HK-2 (cell line): ENCODE data around the gene MAP2.
A peak's percentile ranks its signal among the peaks of the same experiment; 100 is the strongest.

Experiments used
- DNase-seq: peaks from one replicate; pipeline ENCODE4 v3.0.0-alpha.2; 2018; ENCODE audit not compliant: unreplicated experiment

The MAP2 gene

DNA sequence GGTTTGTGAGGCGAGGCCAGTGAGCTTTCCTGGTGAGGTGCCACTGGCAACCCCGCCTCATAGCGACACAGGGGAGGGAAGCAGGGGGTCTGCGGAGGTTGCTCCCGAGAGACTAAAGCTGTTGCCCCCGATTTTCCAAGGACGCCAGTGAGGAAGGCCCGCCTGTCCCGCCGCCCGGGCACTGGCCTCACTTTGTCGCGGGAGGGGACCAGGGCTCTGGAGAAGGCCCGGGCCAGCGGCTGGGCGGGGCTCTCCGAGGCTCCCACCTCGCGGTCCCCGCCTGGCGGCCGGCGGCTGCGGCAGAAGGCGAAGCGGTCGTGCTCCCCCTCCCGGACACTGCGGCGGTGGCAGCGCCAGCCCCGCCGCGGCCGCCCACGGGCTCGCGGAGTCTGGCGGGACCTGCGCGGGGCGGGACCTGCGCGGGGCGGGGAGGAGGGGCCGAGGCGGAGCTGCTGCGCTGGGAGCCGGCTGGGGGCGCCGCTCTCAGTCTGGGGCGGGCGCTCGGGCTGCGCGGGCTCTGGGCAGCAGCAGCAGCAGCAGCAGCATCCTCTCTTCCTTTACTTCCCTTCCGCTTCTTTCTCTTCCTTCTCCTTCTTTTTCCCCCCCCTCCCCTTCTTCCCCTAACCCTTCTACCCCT is at the start of gene MAP2:
TSS of gene MAP2 (plus strand) at position 486 of the 637 bp plus-strand sequence. CDS start 229,124 bp downstream, outside the sequence.
- DNase-seq: peak; percentile 87

DNA sequence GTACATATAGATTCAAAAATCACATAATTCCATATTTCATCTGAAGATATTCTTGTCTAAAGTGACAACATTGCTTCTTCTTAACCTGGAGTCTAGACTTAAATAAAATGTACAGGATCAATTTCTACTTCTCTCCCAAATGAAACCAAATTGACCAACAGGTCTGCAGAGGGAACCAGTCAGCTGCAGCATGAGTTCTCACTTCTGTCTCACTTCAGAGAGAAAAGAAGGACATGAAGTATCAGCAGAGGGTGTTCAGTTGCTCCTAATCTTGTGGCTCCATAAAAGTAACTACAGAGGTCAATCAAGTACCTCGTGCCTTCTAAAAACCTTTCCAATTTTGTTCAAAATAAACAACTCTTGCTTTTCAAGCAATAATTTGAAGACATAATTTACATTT is 47.2 kb upstream of the MAP2 start:
- no peak for DNase-seq

DNA sequence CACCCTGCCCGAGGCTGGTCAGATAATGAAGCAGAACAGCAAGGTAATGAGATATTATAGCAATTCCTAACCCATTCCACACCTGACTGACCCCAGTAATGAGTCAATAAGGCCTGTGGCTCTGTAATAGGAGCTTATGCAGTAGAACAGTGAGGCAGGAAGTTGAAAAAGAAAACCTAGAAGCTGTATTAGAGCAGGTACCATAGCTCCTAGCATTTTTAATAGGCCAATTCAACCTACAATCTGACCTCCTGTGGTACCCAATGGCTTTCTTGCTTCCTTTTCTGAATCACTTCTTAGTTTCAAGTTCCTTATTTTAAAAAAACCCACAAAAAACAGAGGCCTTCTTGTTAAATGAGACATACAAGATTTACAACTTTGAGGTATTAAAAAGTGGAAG is 43.6 kb upstream of the MAP2 start:
- peak; percentile 9 for DNase-seq

DNA sequence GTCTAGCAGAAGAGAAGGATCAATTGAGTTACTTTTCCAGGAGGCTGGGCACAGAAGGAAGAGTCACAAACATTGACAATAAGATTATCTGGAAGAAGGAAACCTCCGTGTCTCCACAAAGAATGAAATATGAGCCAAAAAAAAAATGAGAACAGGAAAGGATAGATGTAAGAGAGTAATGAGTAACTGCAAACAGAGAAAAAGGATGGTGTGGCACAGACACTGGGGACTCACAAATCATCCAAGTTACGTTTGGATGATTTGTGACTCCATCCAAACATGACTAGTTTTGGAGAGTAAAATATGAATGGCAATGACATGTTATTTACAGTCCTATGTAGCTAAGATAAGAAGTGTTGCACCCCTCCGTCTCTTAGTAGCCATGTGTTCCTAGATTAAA is 42.8 kb upstream of the MAP2 start:
- DNase-seq: no peak

- DNase-seq: no peak
Observed at GRCh38 chr2:209382775-209383174, 41.1 kb upstream of the MAP2 start.

GRCh38 chr2:209383212-209383611 is 40.6 kb upstream of the MAP2 start:
- DNase-seq: no peak

DNA sequence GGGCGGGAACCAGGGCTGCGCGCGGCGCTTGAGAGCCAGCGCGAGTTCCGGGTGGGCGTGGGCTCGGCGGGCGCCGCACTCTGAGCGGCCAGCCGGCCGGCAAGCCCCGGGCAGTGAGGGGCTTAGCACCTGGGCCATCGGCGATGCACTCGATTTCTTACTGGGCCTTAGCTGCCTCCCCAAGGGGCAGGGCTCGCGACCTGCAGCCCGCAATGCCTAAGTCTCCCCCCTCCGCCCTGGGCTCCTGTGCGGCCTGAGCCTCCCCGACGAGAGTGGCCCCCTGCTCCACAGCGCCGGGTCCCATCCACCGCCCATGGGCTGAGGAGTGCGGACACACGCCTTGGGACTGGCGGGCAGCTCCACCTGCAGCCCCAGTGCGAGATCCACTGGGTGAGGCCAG is 36.5 kb upstream of the MAP2 start:
- no peak for DNase-seq

- no peak for DNase-seq
Observed at GRCh38 chr2:209388446-209389037, 35.3 kb upstream of the MAP2 start.

DNA sequence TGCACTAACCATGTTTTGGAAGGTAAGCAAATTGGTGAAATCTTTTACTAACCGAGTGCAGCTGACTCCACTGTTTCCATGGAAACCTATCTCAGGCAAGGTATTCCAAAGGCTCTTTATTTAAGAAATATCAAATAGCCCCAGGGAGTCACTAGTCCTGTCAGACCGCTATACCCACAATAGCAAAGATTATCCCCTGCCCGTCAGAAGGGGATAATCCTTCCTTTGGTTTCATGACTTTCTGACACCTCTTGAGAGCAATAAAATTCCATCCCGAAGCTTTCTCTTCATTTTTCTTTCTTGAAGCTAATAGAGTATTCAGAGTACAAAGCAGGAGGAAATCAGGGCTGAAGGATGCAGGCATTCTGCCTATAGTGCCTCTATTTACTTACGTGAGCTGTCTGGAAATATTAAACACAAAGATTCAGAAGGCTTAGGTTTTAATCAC is 34.7 kb upstream of the MAP2 start:
- no peak for DNase-seq

DNA sequence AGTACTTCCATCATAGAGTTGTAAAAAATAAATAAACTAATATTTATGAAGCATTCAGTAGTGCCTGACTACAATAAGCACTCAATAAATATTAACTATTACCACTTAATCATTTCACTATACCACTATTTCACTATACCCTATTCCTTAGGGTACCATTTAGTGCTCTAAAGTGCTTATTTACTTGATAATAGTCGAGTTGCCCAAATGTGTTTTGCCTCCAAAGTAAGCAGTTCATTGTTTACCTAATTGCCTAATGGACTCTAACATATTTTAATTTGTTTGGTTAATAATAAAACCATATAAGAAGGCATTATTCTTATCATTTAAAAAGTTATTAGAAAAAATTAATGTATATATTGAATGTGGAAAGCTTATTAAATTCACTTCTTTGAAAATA is 33.0 kb upstream of the MAP2 start:
- no peak for DNase-seq

DNA sequence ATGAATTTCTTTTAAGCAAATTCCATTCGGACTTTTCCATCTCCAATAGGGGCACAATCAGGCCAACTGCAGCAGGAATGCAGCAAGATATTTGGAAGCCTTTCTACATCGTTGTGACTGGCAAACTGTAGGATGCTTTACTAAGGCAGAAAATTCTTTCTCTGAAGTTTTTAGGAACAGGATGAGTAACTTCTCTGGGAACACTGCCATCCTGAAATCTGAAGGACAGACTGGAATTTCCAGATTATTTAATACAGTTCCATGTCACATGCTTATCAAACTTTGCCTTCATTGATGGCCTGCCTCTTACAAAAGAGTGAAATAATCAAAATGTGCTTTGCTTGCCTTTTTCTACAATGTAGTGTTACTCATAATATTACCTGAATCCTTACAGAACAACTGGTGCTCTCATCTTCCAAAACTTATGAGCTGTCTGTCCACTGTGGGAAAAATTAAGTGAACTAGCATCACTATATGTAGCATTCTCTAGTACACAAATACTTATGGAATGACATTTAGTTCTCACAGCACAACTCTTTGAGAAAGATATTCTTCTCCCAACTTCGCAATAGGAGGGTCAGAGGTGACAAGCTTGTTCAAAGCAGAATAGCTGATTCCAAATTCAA is 32.0 kb upstream of the MAP2 start:
- no peak for DNase-seq

GRCh38 chr2:209395229-209395628 is 28.6 kb upstream of the MAP2 start:
- DNase-seq: no peak

- no peak for DNase-seq
Observed at GRCh38 chr2:209395652-209396051, 28.2 kb upstream of the MAP2 start.

- no peak for DNase-seq
Observed at GRCh38 chr2:209398463-209398862, 25.4 kb upstream of the MAP2 start.

DNA sequence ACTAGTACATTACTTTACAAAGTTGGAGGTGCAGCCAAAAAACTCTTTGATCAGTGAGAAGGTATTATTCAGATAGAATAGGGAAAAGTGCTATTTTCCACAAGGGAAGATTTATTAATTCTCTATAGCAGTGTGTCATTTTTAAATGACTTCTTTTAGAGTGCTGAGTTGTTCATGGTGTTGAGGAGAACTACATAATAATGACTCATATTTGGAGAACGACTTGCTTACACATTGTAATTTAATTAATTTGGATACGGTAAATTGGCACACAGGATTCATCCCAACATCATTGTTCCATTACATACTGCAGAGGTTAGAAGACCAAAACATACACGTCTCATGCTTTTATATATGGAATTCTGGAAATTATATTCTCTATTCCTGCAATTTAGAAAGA is 22.1 kb upstream of the MAP2 start:
- DNase-seq: no peak

- DNase-seq: no peak
Observed at GRCh38 chr2:209411296-209411695, 12.6 kb upstream of the MAP2 start.

DNA sequence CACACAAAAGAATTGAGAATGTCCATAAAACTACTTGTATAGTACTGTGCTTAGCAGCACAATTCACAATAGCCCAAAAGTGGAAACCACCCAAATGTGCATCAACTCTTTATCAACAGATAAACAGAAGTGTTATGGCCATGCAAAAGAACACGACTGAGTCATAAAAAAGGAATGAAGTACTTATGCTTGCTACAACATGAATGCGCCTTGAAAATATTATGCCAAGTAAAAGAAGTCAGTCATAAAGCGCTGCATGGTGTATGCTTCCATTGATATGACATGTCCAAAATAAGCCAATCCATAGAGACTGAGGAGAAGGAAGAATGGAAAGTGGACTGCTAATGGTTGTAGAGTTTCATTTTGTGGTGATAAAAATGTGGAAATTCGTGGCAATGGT is 12.1 kb upstream of the MAP2 start:
- DNase-seq: no peak

- no peak for DNase-seq
Observed at GRCh38 chr2:209413311-209414014, 10.4 kb upstream of the MAP2 start.

- no peak for DNase-seq
Observed at GRCh38 chr2:209416913-209417312, 6.9 kb upstream of the MAP2 start.

DNA sequence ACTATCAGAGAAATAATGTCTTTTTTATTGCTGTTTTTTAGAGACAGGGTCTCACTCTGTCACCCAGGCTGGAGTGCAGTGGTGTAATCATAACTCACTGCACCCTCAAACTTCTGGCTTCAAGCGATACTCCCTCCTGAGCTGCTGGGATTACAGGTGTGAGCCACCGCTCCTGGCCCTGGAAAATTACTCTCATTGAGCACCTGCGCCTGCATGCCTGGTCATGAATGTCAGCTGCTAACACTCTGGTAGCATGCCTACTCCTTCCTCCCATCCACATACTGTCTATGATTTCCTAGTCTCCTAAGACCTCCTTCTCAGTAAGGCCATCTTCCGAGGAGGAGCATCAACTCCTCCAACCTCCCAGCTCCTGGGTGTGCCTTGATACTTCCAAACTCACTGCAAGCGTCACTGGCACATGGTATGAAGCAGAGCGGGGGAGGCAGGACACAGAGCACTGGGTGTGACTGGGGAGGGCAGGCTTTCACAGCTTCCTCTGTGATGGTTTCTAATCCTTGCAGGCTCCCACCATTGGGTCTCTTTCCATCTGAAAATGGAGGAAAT is 1.6 kb upstream of the MAP2 start:
- no peak for DNase-seq

GRCh38 chr2:209424199-209424701 is 403 bp downstream of the MAP2 start:
- peak; percentile 27 for DNase-seq

DNA sequence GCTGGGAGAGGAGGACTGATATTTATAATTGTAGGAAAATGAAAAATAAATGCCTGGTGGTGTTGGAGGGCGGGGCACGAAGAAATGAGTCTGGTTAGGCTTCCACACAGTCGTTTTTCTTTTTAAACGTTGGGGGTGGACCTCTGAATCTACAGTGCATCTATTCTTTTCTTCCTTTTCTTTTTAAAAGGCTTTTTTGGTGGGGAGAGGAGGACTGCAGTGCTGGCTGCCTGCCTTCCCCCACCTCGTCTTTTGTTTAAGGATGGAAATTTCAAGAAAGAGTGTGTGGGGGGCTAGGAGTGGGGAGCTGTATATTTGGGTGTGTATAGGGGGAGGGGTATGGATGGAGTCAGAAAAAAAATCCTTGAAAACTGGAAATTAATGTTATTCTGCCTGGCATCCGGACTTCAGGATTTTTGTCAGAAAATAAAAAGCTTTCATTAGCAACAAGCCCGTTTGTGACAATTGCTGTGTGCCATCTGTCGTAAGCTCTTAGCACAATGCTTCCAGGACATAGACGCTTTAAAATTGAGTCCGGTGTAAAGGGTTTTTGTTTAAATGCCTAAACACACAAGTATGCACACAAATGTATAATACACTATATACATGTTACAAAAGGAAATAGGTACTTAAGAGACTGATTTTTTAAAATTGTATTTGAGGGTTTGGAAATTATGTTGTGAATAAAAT is 1.1 kb downstream of the MAP2 start:
- no peak for DNase-seq
